PC-3 (cell line): ENCODE measurements around the gene TTC32. TPM values are rescaled to one million over a fixed set of nuclear protein-coding genes. Genes with fewer than 3 reads are reported as not detected.

Experiments used
- ATAC-seq: fragments of 200-7000 bp; cut with Tn5 transposase; 2 replicates; pipeline ENCODE4 v1.9.1; 2020; ENCODE audit warnings: mild to moderate bottlenecking, moderate library complexity
- BruUV-seq: library from RNA; stranded (reverse); fragments of 400-500 nt; replicated peaks from 2 replicates; lab custom pipeline; 2021; lab: Mats Ljungman, UMichigan
- CTCF ChIA-PET: fragments of 300-600 bp; sonication (Branson Sonifier 250); formaldehyde crosslinking; loops from one replicate; lab custom pipeline; 2022; ENCODE audit warnings: antibody characterized with exemption; lab: Charles Lee
- POLR2A ChIA-PET: fragments of 300-600 bp; sonication (Branson Sonifier 250); formaldehyde crosslinking; loops from one replicate; lab custom pipeline; 2022; ENCODE audit warnings: antibody characterized with exemption; ENCODE audit not compliant: unreplicated experiment; lab: Charles Lee
- DNase-seq: peaks from one replicate; pipeline ENCODE4 v3.0.0-alpha.2; 2015
- H2AFZ ChIP-seq: fragments of 300-600 bp; sonication (generic); 2 replicates; pipeline ENCODE4 v1.6.0; 2016; ENCODE audit warnings: antibody characterized with exemption, low read length
- H3F3A ChIP-seq: fragments of 300-600 bp; sonication (generic); one replicate; pipeline ENCODE4 v1.6.0; 2017; ENCODE audit warnings: antibody characterized with exemption, low read length, control low read depth, mild to moderate bottlenecking; ENCODE audit not compliant: unreplicated experiment
- H3K27ac ChIP-seq: fragments of 300-600 bp; sonication (generic); 2 replicates; pipeline ENCODE4 v1.5.1; 2016; ENCODE audit warnings: mild to moderate bottlenecking, low read length
- H3K27me3 ChIP-seq: fragments of 300-600 bp; sonication (generic); 2 replicates; pipeline ENCODE4 v1.6.1; 2016; ENCODE audit warnings: low read length, mixed read lengths
- H3K36me3 ChIP-seq: fragments of 300-600 bp; sonication (generic); 2 replicates; pipeline ENCODE4 v1.6.1; 2016; ENCODE audit warnings: low read depth, mixed run types, low read length, mixed read lengths
- H3K4me1 ChIP-seq: fragments of 300-600 bp; sonication (generic); 2 replicates; pipeline ENCODE4 v1.5.1; 2016; ENCODE audit warnings: low read length; ENCODE audit not compliant: insufficient read depth
- H3K4me2 ChIP-seq: fragments of 300-600 bp; sonication (generic); 2 replicates; pipeline ENCODE4 v1.6.0; 2016; ENCODE audit warnings: low read length
- H3K4me3 ChIP-seq: fragments of 300-600 bp; sonication (generic); 2 replicates; pipeline ENCODE4 v1.5.1; 2016; ENCODE audit warnings: mild to moderate bottlenecking, low read length, mixed read lengths
- H3K79me2 ChIP-seq: fragments of 300-600 bp; sonication (generic); 2 replicates; pipeline ENCODE4 v1.6.1; 2017; ENCODE audit warnings: low read length, mixed read lengths
- H3K9ac ChIP-seq: fragments of 300-600 bp; sonication (generic); 2 replicates; pipeline ENCODE4 v1.6.0; 2016; ENCODE audit warnings: mild to moderate bottlenecking, low read length
- H3K9me2 ChIP-seq: fragments of 300-600 bp; sonication (generic); replicated peaks from 2 replicates; pipeline ENCODE4 v1.6.1; 2016; ENCODE audit warnings: mixed run types, low read length, mixed read lengths
- H3K9me3 ChIP-seq: fragments of 300-600 bp; sonication (generic); 2 replicates; pipeline ENCODE4 v1.6.1; 2016; ENCODE audit warnings: low read length, mixed read lengths
- H4K20me1 ChIP-seq: fragments of 300-600 bp; sonication (generic); 2 replicates; pipeline ENCODE4 v1.6.1; 2016; ENCODE audit warnings: low read length, mixed read lengths
- EZH2 ChIP-seq: fragments of 300-600 bp; sonication (generic); IDR thresholded peaks from one replicate; pipeline ENCODE4 v1.6.1; 2017; ENCODE audit warnings: antibody characterized with exemption, mild to moderate bottlenecking, low read length; ENCODE audit not compliant: unreplicated experiment
- EZH2phosphoT487 ChIP-seq: fragments of 300-600 bp; sonication (generic); IDR thresholded peaks from 2 replicates; pipeline ENCODE4 v1.6.1; 2018; ENCODE audit warnings: mild to moderate bottlenecking, antibody characterized with exemption, low read length, borderline replicate concordance
- intact Hi-C: fragments of 100-400 bp; cut with micrococcal nuclease; formaldehyde crosslinking; loops from 2 replicates; pipeline ENCODE4 v1.9.0; 2023
- total RNA-seq: library from RNA; depleted of rRNA; stranded (reverse); fragments of >200 nt; gene quantifications from 2 replicates; pipeline ENCODE4 v1.2.3, GENCODE V29; 2014
- TF ChIP-seq, protein P1 (sequence below): fragments of 300-600 bp; sonication (generic); conservative IDR thresholded peaks from 2 replicates; pipeline ENCODE4 v1.5.1; 2017; ENCODE audit warnings: antibody characterized with exemption, low read depth, mild to moderate bottlenecking, low read length

The TTC32 gene
- total RNA-seq, 1 experiment from 2014 or later = 10.0 TPM

DNA sequence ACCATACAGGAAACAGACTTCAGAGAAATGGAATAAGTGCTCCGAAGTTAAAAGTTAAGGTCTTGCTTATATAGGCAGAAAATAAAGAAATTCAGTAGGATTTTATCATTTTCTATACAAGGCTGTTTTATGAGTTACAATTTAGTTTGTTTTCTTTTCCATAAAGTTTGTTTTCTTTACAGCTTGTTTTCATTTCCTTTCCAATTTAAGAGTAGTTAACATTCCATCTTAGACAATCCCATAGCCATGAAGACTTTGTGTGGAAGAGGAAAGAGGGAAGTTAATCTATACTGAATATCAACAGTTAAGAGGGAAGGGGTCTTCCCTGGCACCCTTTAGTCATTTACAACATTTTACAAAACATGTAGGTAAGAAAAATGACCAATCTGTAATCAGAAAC is 26.5 kb downstream of the TTC32 start:
- Histone ChIP-seq H3K27ac (no peak overlapping the region), H3F3A (no peaks in the 10 kb centered on the region), H3K9me3 (no peaks in the 10 kb centered on the region), H3K79me2 (no peaks in the 10 kb centered on the region), H2AFZ (no peak overlapping the region), H3K27me3 (no peaks in the 10 kb centered on the region), H3K9me2 (no peaks in the 10 kb centered on the region), H3K4me3 (no peak overlapping the region), H3K4me2 (no peak overlapping the region), H3K4me1 (no peaks in the 10 kb centered on the region), H3K36me3 (no peaks in the 10 kb centered on the region), H3K9ac (no peak overlapping the region), H4K20me1 (no peaks in the 10 kb centered on the region)
- DNase-seq (no peak), ATAC-seq (no peak)
- ChIA-PET POLR2A (no interaction called here), CTCF (no interaction called here)
- BruUV-seq = no TSS peak
- TF ChIP-seq, protein P1, sequence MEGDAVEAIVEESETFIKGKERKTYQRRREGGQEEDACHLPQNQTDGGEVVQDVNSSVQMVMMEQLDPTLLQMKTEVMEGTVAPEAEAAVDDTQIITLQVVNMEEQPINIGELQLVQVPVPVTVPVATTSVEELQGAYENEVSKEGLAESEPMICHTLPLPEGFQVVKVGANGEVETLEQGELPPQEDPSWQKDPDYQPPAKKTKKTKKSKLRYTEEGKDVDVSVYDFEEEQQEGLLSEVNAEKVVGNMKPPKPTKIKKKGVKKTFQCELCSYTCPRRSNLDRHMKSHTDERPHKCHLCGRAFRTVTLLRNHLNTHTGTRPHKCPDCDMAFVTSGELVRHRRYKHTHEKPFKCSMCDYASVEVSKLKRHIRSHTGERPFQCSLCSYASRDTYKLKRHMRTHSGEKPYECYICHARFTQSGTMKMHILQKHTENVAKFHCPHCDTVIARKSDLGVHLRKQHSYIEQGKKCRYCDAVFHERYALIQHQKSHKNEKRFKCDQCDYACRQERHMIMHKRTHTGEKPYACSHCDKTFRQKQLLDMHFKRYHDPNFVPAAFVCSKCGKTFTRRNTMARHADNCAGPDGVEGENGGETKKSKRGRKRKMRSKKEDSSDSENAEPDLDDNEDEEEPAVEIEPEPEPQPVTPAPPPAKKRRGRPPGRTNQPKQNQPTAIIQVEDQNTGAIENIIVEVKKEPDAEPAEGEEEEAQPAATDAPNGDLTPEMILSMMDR = no peak
- TF ChIP-seq EZH2phosphoT487 (no peak), EZH2 (no peak)
- intact Hi-C loops = no loop called here

DNA sequence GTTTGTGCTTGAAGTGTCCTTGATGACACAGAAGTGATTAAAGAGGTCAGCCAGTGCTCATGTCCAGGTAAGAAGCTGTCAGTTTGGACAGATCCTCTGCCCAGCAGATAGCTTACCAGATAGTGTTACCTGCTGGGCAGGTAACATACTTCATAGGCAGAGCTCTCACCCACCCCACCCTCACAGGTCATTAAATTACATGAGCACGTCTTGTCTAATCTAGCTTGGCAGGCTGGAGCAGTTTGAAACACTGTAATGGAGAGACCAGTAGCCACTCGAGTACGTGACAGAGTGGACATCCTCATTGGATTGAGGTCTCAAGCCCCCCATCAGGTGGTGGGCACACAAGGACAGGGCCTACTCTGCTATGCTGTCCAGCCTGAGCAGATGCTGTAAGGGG is 27.1 kb downstream of the TTC32 start:
- Histone ChIP-seq H3K9me2 (no peaks in the 10 kb centered on the region), H3K79me2 (no peaks in the 10 kb centered on the region), H3K9me3 (no peaks in the 10 kb centered on the region), H3K27me3 (no peaks in the 10 kb centered on the region), H3K4me1 (no peaks in the 10 kb centered on the region), H3K4me2 (no peak overlapping the region), H3K36me3 (no peaks in the 10 kb centered on the region), H3F3A (no peaks in the 10 kb centered on the region), H2AFZ (no peak overlapping the region), H3K9ac (no peak overlapping the region), H3K4me3 (no peak overlapping the region), H3K27ac (no peak overlapping the region), H4K20me1 (no peaks in the 10 kb centered on the region)
- BruUV-seq = no TSS peak
- DNase-seq (no peak), ATAC-seq (no peak)
- TF ChIP-seq EZH2 (no peak), EZH2phosphoT487 (no peak)
- TF ChIP-seq, protein P1 = no peak
- ChIA-PET CTCF (no interaction called here), POLR2A (no interaction called here)
- intact Hi-C loops = no loop called here

DNA sequence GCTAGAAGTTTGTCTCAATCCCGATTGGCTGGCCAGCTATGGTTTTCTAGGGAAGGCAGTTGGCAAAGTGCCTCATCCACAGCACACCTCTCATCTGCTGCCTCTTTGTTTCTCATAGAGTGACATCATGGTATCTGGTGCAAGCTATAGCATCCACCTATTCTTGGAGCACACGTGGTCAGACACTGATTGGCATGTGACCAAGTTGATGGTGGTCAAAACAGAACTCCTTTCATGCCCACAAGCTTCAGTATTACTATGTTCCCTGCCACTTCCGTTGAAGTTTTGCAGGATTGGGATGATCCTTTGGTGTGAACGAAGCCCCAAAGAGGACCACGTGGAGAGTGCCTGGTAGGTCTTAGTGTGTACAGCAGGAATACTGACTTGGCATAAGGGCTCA is 28.8 kb downstream of the TTC32 start:
- TF ChIP-seq, protein P1 = no peak
- no peak for TF ChIP-seq EZH2phosphoT487
- no peak for TF ChIP-seq EZH2
- intact Hi-C loops = no loop called here
- H3K9me3 ChIP-seq = no peaks in the 10 kb centered on the region
- no peaks in the 10 kb centered on the region for H3F3A ChIP-seq
- ATAC-seq = no peak
- DNase-seq = no peak
- H3K36me3 ChIP-seq = no peaks in the 10 kb centered on the region
- H3K9me2 ChIP-seq = no peaks in the 10 kb centered on the region
- no peak overlapping the region for H3K9ac ChIP-seq
- CTCF ChIA-PET = no interaction called here
- H3K27me3 ChIP-seq = no peaks in the 10 kb centered on the region
- H4K20me1 ChIP-seq = no peaks in the 10 kb centered on the region
- no peak overlapping the region for H3K4me3 ChIP-seq
- H3K4me2 ChIP-seq = no peak overlapping the region
- H3K4me1 ChIP-seq = no peaks in the 10 kb centered on the region
- H3K27ac ChIP-seq = no peak overlapping the region
- H2AFZ ChIP-seq = no peak overlapping the region
- H3K79me2 ChIP-seq = no peaks in the 10 kb centered on the region
- POLR2A ChIA-PET = no interaction called here
- no TSS peak for BruUV-seq
